Measurements from ENCODE around the gene BRD3OS. TPM values are rescaled to one million over a fixed set of nuclear protein-coding genes. Genes with fewer than 3 reads are reported as not detected.
A peak's percentile ranks its signal among the peaks of the same experiment; 100 is the strongest.

Gene BRD3OS
- total and polyA plus RNA-seq, 2 of the 13 experiments (the other 11 are each of a cell fraction or from before 2014, with no cell fraction given) = 4.9 to 5.7 TPM

- TF ChIP-seq MLLT10 (CRISPR knock-in tag; IDR thresholded peaks at IDR 0.05) (no peak), ZBTB38 (CRISPR knock-in tag; IDR thresholded peaks at IDR 0.05) (peak; percentile 62; the same call in 1 of the 2 replicates), ZNF512 (CRISPR knock-in tag; IDR thresholded peaks at IDR 0.05) (no peak), TBX2 (CRISPR knock-in tag; IDR thresholded peaks at IDR 0.05; ENCODE audit: borderline replicate concordance) (peak; percentile 50; the same call in 1 of the 2 replicates), TCF7L2 (IDR thresholded peaks at IDR 0.05; ENCODE audit: low read depth, low read length) (no peak), ZNF276 (CRISPR knock-in tag; IDR thresholded peaks at IDR 0.05; ENCODE audit: low read depth) (no peak), RORA (CRISPR knock-in tag; IDR thresholded peaks at IDR 0.05) (no peak), ZNF639 (CRISPR knock-in tag; conservative IDR thresholded peaks at IDR 0.05) (no peak), KDM5A (IDR thresholded peaks at IDR 0.05; ENCODE audit: borderline replicate concordance, low read length) (peak; percentile 39; the same call in 1 of the 2 replicates), SNAI1 (CRISPR knock-in tag; IDR thresholded peaks at IDR 0.05; ENCODE audit: borderline replicate concordance) (peak; percentile 86; the same call in 1 of the 2 replicates), TOPORS (CRISPR knock-in tag; IDR thresholded peaks at IDR 0.05) (no peak), FLYWCH1 (CRISPR knock-in tag; IDR thresholded peaks at IDR 0.05) (no peak), ZBTB43 (CRISPR knock-in tag; conservative IDR thresholded peaks at IDR 0.05) (no peak), ATF4 (CRISPR knock-in tag; IDR thresholded peaks at IDR 0.05) (no peak), PBX3 (CRISPR knock-in tag; IDR thresholded peaks at IDR 0.05; ENCODE audit: borderline replicate concordance) (no peak), CSRNP1 (CRISPR knock-in tag; IDR thresholded peaks at IDR 0.05) (peak; percentile 17; the same call in 1 of the 2 replicates), ELF3 (CRISPR knock-in tag; IDR thresholded peaks at IDR 0.05) (no peak)
Observed at GRCh38 chr9:133992780-133993634, 32.3 kb upstream of the BRD3OS start (continued).
